ENCODE results near the gene SV2C.

GRCh38 chr5:76202182-76202581 lies 119.0 kb downstream of the SV2C start:
- TF ChIP-seq CTCF (IDR thresholded peaks at IDR 0.05; ENCODE audit: borderline replicate concordance, extremely low read depth, low read length, poor library complexity, severe bottlenecking): no peak
- TF ChIP-seq EZH2 (IDR thresholded peaks at IDR 0.05; ENCODE audit: borderline replicate concordance, low read depth, low read length, severe bottlenecking): no peak
